Suprapubic skin (tissue), 3 donors: ENCODE results near the gene CCK.

Source experiments
- POLR2AphosphoS5 ChIP-seq, 3 donors: sonication (generic); formaldehyde crosslinking; IDR thresholded peaks; one replicate each; pipeline ENCODE4 v1.6.1; 2017; ENCODE audit warnings: antibody characterized with exemption in 3 of 3
- TF ChIP-seq, protein P1 (sequence below), 2 donors: fragments of 200-600 bp in 1 of 2; fragments of 450-650 bp in 1 of 2; sonication (generic) in 1 of 2; IDR thresholded peaks; one replicate each; pipeline ENCODE4 v1.5.1; 2016 to 2019; ENCODE audit warnings: antibody characterized with exemption in 2 of 2, mild to moderate bottlenecking in 1 of 2, moderate library complexity in 1 of 2

GRCh38 chr3:42229942-42230688, 35.9 kb downstream of the CCK start:
- TF ChIP-seq, protein P1, sequence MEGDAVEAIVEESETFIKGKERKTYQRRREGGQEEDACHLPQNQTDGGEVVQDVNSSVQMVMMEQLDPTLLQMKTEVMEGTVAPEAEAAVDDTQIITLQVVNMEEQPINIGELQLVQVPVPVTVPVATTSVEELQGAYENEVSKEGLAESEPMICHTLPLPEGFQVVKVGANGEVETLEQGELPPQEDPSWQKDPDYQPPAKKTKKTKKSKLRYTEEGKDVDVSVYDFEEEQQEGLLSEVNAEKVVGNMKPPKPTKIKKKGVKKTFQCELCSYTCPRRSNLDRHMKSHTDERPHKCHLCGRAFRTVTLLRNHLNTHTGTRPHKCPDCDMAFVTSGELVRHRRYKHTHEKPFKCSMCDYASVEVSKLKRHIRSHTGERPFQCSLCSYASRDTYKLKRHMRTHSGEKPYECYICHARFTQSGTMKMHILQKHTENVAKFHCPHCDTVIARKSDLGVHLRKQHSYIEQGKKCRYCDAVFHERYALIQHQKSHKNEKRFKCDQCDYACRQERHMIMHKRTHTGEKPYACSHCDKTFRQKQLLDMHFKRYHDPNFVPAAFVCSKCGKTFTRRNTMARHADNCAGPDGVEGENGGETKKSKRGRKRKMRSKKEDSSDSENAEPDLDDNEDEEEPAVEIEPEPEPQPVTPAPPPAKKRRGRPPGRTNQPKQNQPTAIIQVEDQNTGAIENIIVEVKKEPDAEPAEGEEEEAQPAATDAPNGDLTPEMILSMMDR (IDR thresholded peaks at IDR 0.05) = peak in 1 of 2 donors; percentile 33
- TF ChIP-seq POLR2AphosphoS5 (IDR thresholded peaks at IDR 0.05) = no peak
